HepG2 (cell line): ENCODE measurements around the gene STX2. TPM values are rescaled to one million over a fixed set of nuclear protein-coding genes. Genes with fewer than 3 reads are reported as not detected.

Experiments
- CBFB ChIP-seq: sonication (generic); formaldehyde crosslinking; IDR thresholded peaks from 2 replicates; pipeline ENCODE4 v1.4.0; 2020; ENCODE audit warnings: missing genetic modification reagents
- ETV6 ChIP-seq: sonication (generic); formaldehyde crosslinking; conservative IDR thresholded peaks from 2 replicates; pipeline ENCODE4 v1.4.0; 2020; ENCODE audit warnings: missing genetic modification reagents
- HIVEP1 ChIP-seq: sonication (generic); formaldehyde crosslinking; IDR thresholded peaks from 2 replicates; pipeline ENCODE4 v1.4.0; 2020; ENCODE audit warnings: mild to moderate bottlenecking, missing genetic modification reagents
- PHF5A ChIP-seq: IDR thresholded peaks from one replicate; pipeline ENCODE4 v1.6.1; 2018; ENCODE audit warnings: low read depth, missing genetic modification reagents; ENCODE audit not compliant: unreplicated experiment
- POLR2AphosphoS5 ChIP-seq: IDR thresholded peaks from 2 replicates; pipeline ENCODE4 v1.6.1; 2012; ENCODE audit warnings: low read depth, low read length
- RCOR2 ChIP-seq: IDR thresholded peaks from 2 replicates; pipeline ENCODE4 v1.6.1; 2016; ENCODE audit warnings: missing biosample characterization, missing genetic modification reagents
- SIN3A ChIP-seq: IDR thresholded peaks from 2 replicates; pipeline ENCODE4 v1.6.1; 2011; ENCODE audit warnings: low read depth, mild to moderate bottlenecking, control low read depth, low read length, borderline replicate concordance
- SMAD1 ChIP-seq: sonication (generic); formaldehyde crosslinking; IDR thresholded peaks from 2 replicates; pipeline ENCODE4 v1.4.0; 2020; ENCODE audit warnings: missing genetic modification reagents, low read depth, mild to moderate bottlenecking, borderline replicate concordance
- SNAPC5 ChIP-seq: sonication (generic); formaldehyde crosslinking; IDR thresholded peaks from 2 replicates; pipeline ENCODE4 v1.8.1; 2023; ENCODE audit warnings: mild to moderate bottlenecking, missing genetic modification reagents, borderline replicate concordance
- SNRNP70 ChIP-seq: fragments of 200-400 bp; formaldehyde crosslinking; IDR thresholded peaks from 2 replicates; pipeline ENCODE4 v1.6.1; 2017; ENCODE audit warnings: mild to moderate bottlenecking, low read depth, low read length, moderate library complexity
- STAG1 ChIP-seq: sonication (generic); formaldehyde crosslinking; IDR thresholded peaks from 2 replicates; pipeline ENCODE4 v1.4.0; 2020; ENCODE audit warnings: missing genetic modification reagents
- ZBED4 ChIP-seq: sonication (generic); formaldehyde crosslinking; IDR thresholded peaks from 2 replicates; pipeline ENCODE4 v1.4.0; 2020; ENCODE audit warnings: missing genetic modification reagents, borderline replicate concordance
- ZBTB25 ChIP-seq: IDR thresholded peaks from 2 replicates; pipeline ENCODE4 v1.6.1; 2018; ENCODE audit warnings: missing genetic modification reagents
- ZIK1 ChIP-seq: sonication (generic); formaldehyde crosslinking; IDR thresholded peaks from 2 replicates; pipeline ENCODE4 v1.5.0; 2020; ENCODE audit warnings: mild to moderate bottlenecking, low read depth, missing genetic modification reagents, borderline replicate concordance
- ZNF17 ChIP-seq: sonication (generic); formaldehyde crosslinking; IDR thresholded peaks from 2 replicates; pipeline ENCODE4 v1.5.0; 2020; ENCODE audit warnings: mild to moderate bottlenecking, missing genetic modification reagents
- ZNF263 ChIP-seq: sonication (generic); formaldehyde crosslinking; IDR thresholded peaks from 2 replicates; pipeline ENCODE4 v1.4.0; 2020; ENCODE audit warnings: missing genetic modification reagents
- ZNF3 ChIP-seq: IDR thresholded peaks from 2 replicates; pipeline ENCODE4 v1.7.0; 2017; ENCODE audit warnings: inconsistent platforms
- ZNF484 ChIP-seq: sonication (generic); formaldehyde crosslinking; IDR thresholded peaks from 2 replicates; pipeline ENCODE4 v1.5.1; 2020; ENCODE audit warnings: mild to moderate bottlenecking, low read depth, missing genetic modification reagents, borderline replicate concordance
- ZNF572 ChIP-seq: sonication (generic); formaldehyde crosslinking; IDR thresholded peaks from 2 replicates; pipeline ENCODE4 v1.5.1; 2020; ENCODE audit warnings: mild to moderate bottlenecking, missing genetic modification reagents
- ZNF691 ChIP-seq: sonication (generic); formaldehyde crosslinking; IDR thresholded peaks from 2 replicates; pipeline ENCODE4 v1.4.0; 2020; ENCODE audit warnings: missing genetic modification reagents, low read depth, mild to moderate bottlenecking, borderline replicate concordance
- ZNF704 ChIP-seq: sonication (generic); formaldehyde crosslinking; IDR thresholded peaks from 2 replicates; pipeline ENCODE4 v1.8.1; 2023; ENCODE audit warnings: mild to moderate bottlenecking, inconsistent platforms, moderate library complexity, missing genetic modification reagents, borderline replicate concordance
- ZNF878 ChIP-seq: sonication (generic); formaldehyde crosslinking; IDR thresholded peaks from 2 replicates; pipeline ENCODE4 v1.8.1; 2023; ENCODE audit warnings: mild to moderate bottlenecking, missing genetic modification reagents, moderate library complexity
- ZNF891 ChIP-seq: sonication (generic); formaldehyde crosslinking; IDR thresholded peaks from 2 replicates; pipeline ENCODE4 v1.5.0; 2020; ENCODE audit warnings: mild to moderate bottlenecking, missing genetic modification reagents
- polyA plus RNA-seq, 8 experiments: library from polyadenylated mRNA; depleted of rRNA in 3 of 8; stranded (reverse) in 7 of 8; unstranded in 1 of 8; fragments of >200 nt; fragmentation: Illumina TruSeq in 4 of 8; extraction: Trizol in 4 of 8; gene quantifications; 2 replicates each; pipeline versions ENCODE4 v1.2.1 to v1.2.3, GENCODE V29; 2011 to 2016; ENCODE audit warnings: low read depth in 4 of 8, missing spikeins in 1 of 8, mixed read lengths in 1 of 8; ENCODE audit not compliant: insufficient read depth in 1 of 8
- total RNA-seq, 5 experiments: library from RNA; depleted of rRNA; stranded (reverse); fragments of >200 nt; fragmentation: Illumina TruSeq; extraction: Trizol; gene quantifications; 2 replicates each; pipeline ENCODE4 v1.2.3, GENCODE V29; 2016; ENCODE audit warnings: low read depth in 1 of 5

The STX2 gene
- total and polyA plus RNA-seq, 2 of the 13 experiments (the other 11 are each of a cell fraction or from before 2014, with no cell fraction given) = 13.4 to 25.1 TPM

GRCh38 chr12:130871286-130872178, 32.5 kb upstream of the STX2 start, which contains the start of gene RAN (continued):
- TF ChIP-seq SMAD1 (CRISPR knock-in tag) (no peak), ZNF484 (no peak), ETV6 (CRISPR knock-in tag) (peak; percentile 63; the same call in 1 of the 2 replicates), ZNF891 (CRISPR knock-in tag) (peak; percentile 48; the same call in 1 of the 2 replicates), ZNF878 (CRISPR knock-in tag) (0 out of 2 replicates have a peak, but pooled peaks have one; percentile 40), ZNF17 (CRISPR knock-in tag) (no peak), ZNF572 (CRISPR knock-in tag) (no peak), PHF5A (no peak), ZBED4 (no peak), CBFB (CRISPR knock-in tag) (no peak), POLR2AphosphoS5 (peak; percentile 66), SNRNP70 (no peak), ZNF704 (CRISPR knock-in tag) (no peak), SNAPC5 (no peak), SIN3A (peak; percentile 52; the same call in 1 of the 2 replicates), HIVEP1 (CRISPR knock-in tag) (no peak), ZNF691 (CRISPR knock-in tag) (no peak), ZBTB25 (CRISPR knock-in tag) (no peak), ZNF263 (CRISPR knock-in tag) (peak; percentile 48; the same call in 1 of the 2 replicates), RCOR2 (CRISPR knock-in tag) (no peak), ZIK1 (CRISPR knock-in tag) (peak; percentile 30; the same call in 1 of the 2 replicates), STAG1 (no peak), ZNF3 (no peak)
